SU-DHL-6 (cell line): ENCODE results near the gene NACC2.

Experiments
- EZH2phosphoT487 ChIP-seq: fragments of 200-600 bp; sonication (generic), shearing (Covaris generic); conservative IDR thresholded peaks from 2 replicates; pipeline ENCODE4 v1.6.1; 2018; ENCODE audit warnings: mild to moderate bottlenecking, antibody characterized with exemption, low read length, moderate library complexity, mixed read lengths
- TF ChIP-seq, protein P1 (sequence below): fragments of 200-600 bp; sonication (generic); IDR thresholded peaks from one replicate; pipeline ENCODE4 v1.5.1; 2017; ENCODE audit warnings: antibody characterized with exemption, mild to moderate bottlenecking, low read length, moderate library complexity; ENCODE audit not compliant: insufficient read depth, poor library complexity, severe bottlenecking

- TF ChIP-seq, protein P1, sequence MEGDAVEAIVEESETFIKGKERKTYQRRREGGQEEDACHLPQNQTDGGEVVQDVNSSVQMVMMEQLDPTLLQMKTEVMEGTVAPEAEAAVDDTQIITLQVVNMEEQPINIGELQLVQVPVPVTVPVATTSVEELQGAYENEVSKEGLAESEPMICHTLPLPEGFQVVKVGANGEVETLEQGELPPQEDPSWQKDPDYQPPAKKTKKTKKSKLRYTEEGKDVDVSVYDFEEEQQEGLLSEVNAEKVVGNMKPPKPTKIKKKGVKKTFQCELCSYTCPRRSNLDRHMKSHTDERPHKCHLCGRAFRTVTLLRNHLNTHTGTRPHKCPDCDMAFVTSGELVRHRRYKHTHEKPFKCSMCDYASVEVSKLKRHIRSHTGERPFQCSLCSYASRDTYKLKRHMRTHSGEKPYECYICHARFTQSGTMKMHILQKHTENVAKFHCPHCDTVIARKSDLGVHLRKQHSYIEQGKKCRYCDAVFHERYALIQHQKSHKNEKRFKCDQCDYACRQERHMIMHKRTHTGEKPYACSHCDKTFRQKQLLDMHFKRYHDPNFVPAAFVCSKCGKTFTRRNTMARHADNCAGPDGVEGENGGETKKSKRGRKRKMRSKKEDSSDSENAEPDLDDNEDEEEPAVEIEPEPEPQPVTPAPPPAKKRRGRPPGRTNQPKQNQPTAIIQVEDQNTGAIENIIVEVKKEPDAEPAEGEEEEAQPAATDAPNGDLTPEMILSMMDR = no peak
- TF ChIP-seq EZH2phosphoT487 = no peak
Observed at GRCh38 chr9:136127313-136127712, 32.2 kb upstream of the NACC2 start.
